HAP-1 (cell line): Measurements from ENCODE around the gene MEGF8.
A peak's percentile ranks its signal among the peaks of the same experiment; 100 is the strongest.

Experiments used
- DNase-seq, 2 experiments: peaks; one replicate each; pipeline ENCODE4 v3.0.0-alpha.2; 2016 to 2020; ENCODE audit warnings: low spot score in 2 of 2
- H3K27me3 ChIP-seq: fragments of 250-450 bp; sonication (Bioruptor Pico); 2 replicates; pipeline ENCODE4 v1.5.1; 2020; ENCODE audit warnings: low read depth, mild to moderate bottlenecking, moderate library complexity
- H3K36me3 ChIP-seq: fragments of 250-450 bp; sonication (Bioruptor Pico); replicated peaks from 2 replicates; pipeline ENCODE4 v1.5.1; 2020; ENCODE audit warnings: mild to moderate bottlenecking
- H3K4me1 ChIP-seq: fragments of 250-450 bp; sonication (Bioruptor Pico); 2 replicates; pipeline ENCODE4 v1.5.1; 2020; ENCODE audit warnings: mild to moderate bottlenecking
- H3K4me3 ChIP-seq: fragments of 250-450 bp; sonication (Bioruptor Pico); 2 replicates; pipeline ENCODE4 v1.5.1; 2020; ENCODE audit warnings: mild to moderate bottlenecking, moderate library complexity
- H3K9me3 ChIP-seq: fragments of 250-450 bp; sonication (Bioruptor Pico); 2 replicates; pipeline ENCODE4 v1.5.1; 2020; ENCODE audit warnings: mild to moderate bottlenecking, moderate library complexity
- in situ Hi-C: fragments of 300-500 bp; cut with MboI; formaldehyde crosslinking; loops from 3 replicates; pipeline ENCODE4 v1.14.3; 2020; ENCODE audit warnings: low sequenced_read_pairs, inconsistent platforms, mixed read lengths

MEGF8 gene

GRCh38 chr19:42368765-42369164 is 43.3 kb downstream of the MEGF8 start:
- no peak for DNase-seq
- in situ Hi-C loops: no loop called here
- no peaks in the 10 kb centered on the region for H3K9me3 ChIP-seq
- no peaks in the 10 kb centered on the region for H3K27me3 ChIP-seq
- H3K36me3 ChIP-seq: peaks cover 3% of the 10 kb centered on the region
- H3K4me1 ChIP-seq: no peaks in the 10 kb centered on the region
- H3K4me3 ChIP-seq: no peak overlapping the region

GRCh38 chr19:42369433-42370067 is 44.1 kb downstream of the MEGF8 start:
- Histone ChIP-seq H3K9me3 (no peaks in the 10 kb centered on the region), H3K4me1 (no peaks in the 10 kb centered on the region), H3K36me3 (peaks cover 2% of the 10 kb centered on the region; the same call in 1 of the 2 replicates), H3K4me3 (no peak overlapping the region), H3K27me3 (no peaks in the 10 kb centered on the region)
- DNase-seq: no peak
- in situ Hi-C loops: no loop called here

- Histone ChIP-seq H3K27me3 (no peaks in the 10 kb centered on the region), H3K4me3 (no peak overlapping the region), H3K4me1 (no peaks in the 10 kb centered on the region), H3K36me3 (peaks cover 8% of the 10 kb centered on the region; the same call in 1 of the 2 replicates), H3K9me3 (no peaks in the 10 kb centered on the region)
- in situ Hi-C loops: no loop called here
- DNase-seq: no peak
These were observed 44.7 kb downstream of the MEGF8 start for GRCh38 chr19:42370068-42370520.

GRCh38 chr19:42370626-42371175 is 45.3 kb downstream of the MEGF8 start:
- no peak for DNase-seq
- in situ Hi-C loops: no loop called here
- no peaks in the 10 kb centered on the region for H3K9me3 ChIP-seq
- H3K4me1 ChIP-seq: no peaks in the 10 kb centered on the region
- no peaks in the 10 kb centered on the region for H3K27me3 ChIP-seq
- H3K36me3 ChIP-seq: peaks cover 8% of the 10 kb centered on the region; the same call in 1 of the 2 replicates
- H3K4me3 ChIP-seq: no peak overlapping the region

- Histone ChIP-seq H3K4me1 (no peaks in the 10 kb centered on the region), H3K36me3 (peaks cover 8% of the 10 kb centered on the region; the same call in 1 of the 2 replicates), H3K4me3 (no peak overlapping the region), H3K9me3 (no peaks in the 10 kb centered on the region), H3K27me3 (peaks cover under 1% of the 10 kb centered on the region; the same call in 1 of the 2 replicates)
- DNase-seq: no peak
- in situ Hi-C loops: no loop called here
These were observed 49.5 kb downstream of the MEGF8 start for GRCh38 chr19:42374826-42375376.

- DNase-seq: no peak
- Histone ChIP-seq H3K36me3 (peaks cover 8% of the 10 kb centered on the region; the same call in 1 of the 2 replicates), H3K9me3 (no peaks in the 10 kb centered on the region), H3K27me3 (peaks cover 7% of the 10 kb centered on the region), H3K4me3 (no peak overlapping the region), H3K4me1 (no peaks in the 10 kb centered on the region)
- in situ Hi-C loops: no loop called here
These were observed 50.2 kb downstream of the MEGF8 start for GRCh38 chr19:42375415-42376176.

GRCh38 chr19:42376177-42376555 is 50.7 kb downstream of the MEGF8 start:
- in situ Hi-C loops: no loop called here
- no peak for DNase-seq
- Histone ChIP-seq H3K27me3 (peaks cover 9% of the 10 kb centered on the region), H3K4me1 (no peaks in the 10 kb centered on the region), H3K36me3 (peaks cover 8% of the 10 kb centered on the region; the same call in 1 of the 2 replicates), H3K9me3 (no peaks in the 10 kb centered on the region), H3K4me3 (no peak overlapping the region)

GRCh38 chr19:42378225-42379215 is 53.1 kb downstream of the MEGF8 start:
- H3K4me1 ChIP-seq: no peaks in the 10 kb centered on the region
- H3K27me3 ChIP-seq: peaks cover 13% of the 10 kb centered on the region
- no peak overlapping the region for H3K4me3 ChIP-seq
- H3K9me3 ChIP-seq: no peaks in the 10 kb centered on the region
- no peak for DNase-seq
- in situ Hi-C loops: no loop called here
- H3K36me3 ChIP-seq: peaks cover 8% of the 10 kb centered on the region; the same call in 1 of the 2 replicates

GRCh38 chr19:42380155-42380554 is 54.7 kb downstream of the MEGF8 start:
- no peak for DNase-seq
- in situ Hi-C loops: no loop called here

GRCh38 chr19:42386974-42387707 is 61.7 kb downstream of the MEGF8 start:
- H3K9me3 ChIP-seq: no peaks in the 10 kb centered on the region
- DNase-seq: peak; percentile 80 to 86
- peaks cover 20% of the 10 kb centered on the region for H3K27me3 ChIP-seq
- 0 out of 2 replicates have a peak, but pooled peaks cover 4% of the 10 kb centered on the region for H3K4me1 ChIP-seq
- H3K4me3 ChIP-seq: peak overlapping the region; percentile 47
- no peaks in the 10 kb centered on the region for H3K36me3 ChIP-seq
- in situ Hi-C loops: no loop called here

More at GRCh38 chr19:42380155-42380554, 54.7 kb downstream of the MEGF8 start:
- Histone ChIP-seq H3K36me3 (no peaks in the 10 kb centered on the region), H3K9me3 (no peaks in the 10 kb centered on the region), H3K4me3 (no peak overlapping the region), H3K4me1 (no peaks in the 10 kb centered on the region), H3K27me3 (peaks cover 13% of the 10 kb centered on the region)

- H3K4me1 ChIP-seq: 0 out of 2 replicates have a peak, but pooled peaks cover 4% of the 10 kb centered on the region
- no peak for DNase-seq
- H3K9me3 ChIP-seq: no peaks in the 10 kb centered on the region
- no peaks in the 10 kb centered on the region for H3K36me3 ChIP-seq
- H3K4me3 ChIP-seq: no peak overlapping the region
- in situ Hi-C loops: no loop called here
- peaks cover 20% of the 10 kb centered on the region for H3K27me3 ChIP-seq
These were observed 63.5 kb downstream of the MEGF8 start for GRCh38 chr19:42388851-42389489.

- no peaks in the 10 kb centered on the region for H3K9me3 ChIP-seq
- in situ Hi-C loops: no loop called here
- H3K27me3 ChIP-seq: peaks cover 20% of the 10 kb centered on the region
- no peak for DNase-seq
- no peaks in the 10 kb centered on the region for H3K36me3 ChIP-seq
- 0 out of 2 replicates have a peak, but pooled peaks cover 4% of the 10 kb centered on the region for H3K4me1 ChIP-seq
- H3K4me3 ChIP-seq: no peak within 1 kb of the TSS
These were observed 64.5 kb downstream of the MEGF8 start, which contains the start of gene CNFN for GRCh38 chr19:42389899-42390298. TSS of gene CNFN (minus strand) at chr19:42390297. CDS start at chr19:42389037, 1,260 bp downstream.
